NCI-H82 (cell line): ENCODE results near the gene UGT1A3.

Experiments
- DNase-seq: peaks from one replicate; lab custom pipeline; 2025; lab: John Stamatoyannopoulos, UW

Gene UGT1A3

DNA sequence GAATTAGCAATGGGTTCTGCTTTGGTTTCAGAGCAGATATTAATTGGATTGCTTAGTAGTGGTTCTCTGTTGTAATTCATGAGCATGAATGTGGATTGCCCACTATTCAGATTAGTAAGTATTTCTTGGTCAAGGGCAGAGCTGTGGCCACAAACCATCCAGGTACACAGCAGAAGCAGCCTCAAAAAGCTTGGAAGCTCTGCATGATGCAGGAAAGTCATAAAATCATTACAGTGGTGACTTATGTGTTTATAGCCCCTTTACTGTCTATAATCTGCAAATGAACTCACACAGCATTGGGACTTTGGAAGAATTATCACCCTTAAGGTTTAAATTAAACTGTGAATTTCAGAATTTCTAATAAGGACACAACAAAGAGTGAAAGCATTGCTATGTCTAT, 29.3 kb downstream of the UGT1A3 start:
- no peak for DNase-seq

DNA sequence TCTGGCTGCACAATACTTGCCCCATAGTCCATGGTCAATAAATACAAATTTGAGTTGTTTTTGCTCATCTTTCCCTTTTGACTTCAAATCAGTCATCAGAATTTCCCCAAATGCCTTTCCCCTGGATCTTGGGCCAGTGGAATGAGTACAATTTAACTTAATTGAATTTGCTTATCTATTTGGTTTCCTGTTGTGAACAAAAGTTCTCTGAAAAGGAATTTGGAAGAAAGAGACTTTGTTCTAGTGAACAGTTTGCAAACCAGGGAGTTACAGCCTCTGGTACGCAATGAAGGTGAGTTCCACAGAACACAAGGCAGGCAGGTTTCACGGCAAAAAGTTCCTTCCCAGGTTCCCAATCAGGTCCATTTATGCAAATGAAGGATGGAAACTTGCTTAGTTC, 30.0 kb downstream of the UGT1A3 start:
- DNase-seq: no peak

DNA sequence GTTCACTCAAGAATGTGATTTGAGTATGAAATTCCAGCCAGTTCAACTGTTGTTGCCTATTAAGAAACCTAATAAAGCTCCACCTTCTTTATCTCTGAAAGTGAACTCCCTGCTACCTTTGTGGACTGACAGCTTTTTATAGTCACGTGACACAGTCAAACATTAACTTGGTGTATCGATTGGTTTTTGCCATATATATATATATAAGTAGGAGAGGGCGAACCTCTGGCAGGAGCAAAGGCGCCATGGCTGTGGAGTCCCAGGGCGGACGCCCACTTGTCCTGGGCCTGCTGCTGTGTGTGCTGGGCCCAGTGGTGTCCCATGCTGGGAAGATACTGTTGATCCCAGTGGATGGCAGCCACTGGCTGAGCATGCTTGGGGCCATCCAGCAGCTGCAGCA, 31.2 kb downstream of the UGT1A3 start, which contains the start of gene UGT1A1:
Gene UGT1A1, plus strand, starts transcription at position 228 of the 400 bp plus-strand sequence. Its CDS starts 18 bp downstream, at position 246.
- DNase-seq: no peak

DNA sequence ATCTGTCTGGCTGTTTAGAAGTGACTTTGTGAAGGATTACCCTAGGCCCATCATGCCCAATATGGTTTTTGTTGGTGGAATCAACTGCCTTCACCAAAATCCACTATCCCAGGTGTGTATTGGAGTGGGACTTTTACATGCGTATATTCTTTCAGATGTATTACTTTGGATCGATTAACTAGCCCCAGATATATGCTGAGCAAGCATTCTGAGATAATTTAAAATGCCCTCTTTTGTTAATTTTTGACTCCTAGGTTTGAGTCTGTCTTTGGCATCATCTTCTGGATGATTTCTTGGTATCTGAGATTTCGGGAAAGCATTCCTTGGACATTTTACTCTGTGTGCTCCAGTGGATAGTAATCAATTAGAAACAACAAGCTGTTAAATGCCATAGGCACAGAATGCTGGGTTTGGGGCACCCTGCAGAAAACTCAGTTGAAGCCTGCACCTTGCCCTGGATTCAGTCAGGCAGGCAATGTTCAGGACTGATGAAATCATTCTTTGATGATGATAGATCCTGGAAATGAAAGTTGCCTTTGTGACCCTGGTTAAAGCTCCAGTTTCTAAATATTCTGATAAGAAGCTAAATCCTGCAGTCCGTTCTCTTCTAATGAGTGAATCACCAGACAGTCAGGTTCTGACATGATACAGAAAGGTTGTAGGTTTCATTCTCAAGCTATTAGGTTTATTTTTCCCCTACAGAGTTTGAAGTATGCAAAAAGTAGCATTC, 32.4 kb downstream of the UGT1A3 start:
- no peak for DNase-seq

DNA sequence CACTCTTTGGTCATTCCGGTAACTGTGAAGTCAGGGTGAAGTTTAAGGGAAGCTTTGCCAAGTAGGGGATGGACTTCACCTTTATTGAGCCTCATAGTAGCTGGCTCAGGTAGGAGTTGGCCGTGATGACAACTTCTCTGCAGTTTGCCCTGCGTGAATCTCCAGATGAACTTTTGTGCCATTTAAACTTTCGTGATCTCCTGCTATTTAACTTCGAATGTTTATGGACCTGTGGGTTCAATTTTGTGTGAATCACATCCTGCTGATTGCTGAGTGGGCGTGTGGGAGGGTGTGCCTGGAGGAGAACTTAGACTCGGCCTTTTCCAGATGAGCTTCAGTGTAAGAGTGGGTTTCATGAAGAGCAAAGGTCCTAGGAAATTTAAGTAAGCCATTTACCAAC, 35.4 kb downstream of the UGT1A3 start:
- DNase-seq: no peak

DNA sequence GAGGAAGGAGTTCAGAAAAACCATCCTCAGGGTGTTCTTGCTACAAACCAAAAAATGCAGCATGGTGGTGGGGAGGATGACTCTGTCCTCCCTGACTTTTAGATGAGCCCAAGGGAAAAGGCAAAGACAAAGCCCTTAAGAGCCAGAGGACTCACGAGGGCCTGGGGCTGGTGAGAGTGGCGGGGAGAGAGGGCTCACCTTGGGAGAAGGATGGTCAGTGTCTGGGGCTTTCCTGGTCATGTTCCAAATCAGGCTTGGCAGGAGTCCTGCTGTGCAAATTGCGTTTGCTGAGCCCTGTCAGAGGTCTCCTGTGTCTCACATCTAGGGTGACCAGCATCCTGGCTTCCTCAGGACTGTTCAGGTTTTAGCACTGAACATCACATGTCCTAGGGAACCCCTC, 35.9 kb downstream of the UGT1A3 start:
- no peak for DNase-seq

DNA sequence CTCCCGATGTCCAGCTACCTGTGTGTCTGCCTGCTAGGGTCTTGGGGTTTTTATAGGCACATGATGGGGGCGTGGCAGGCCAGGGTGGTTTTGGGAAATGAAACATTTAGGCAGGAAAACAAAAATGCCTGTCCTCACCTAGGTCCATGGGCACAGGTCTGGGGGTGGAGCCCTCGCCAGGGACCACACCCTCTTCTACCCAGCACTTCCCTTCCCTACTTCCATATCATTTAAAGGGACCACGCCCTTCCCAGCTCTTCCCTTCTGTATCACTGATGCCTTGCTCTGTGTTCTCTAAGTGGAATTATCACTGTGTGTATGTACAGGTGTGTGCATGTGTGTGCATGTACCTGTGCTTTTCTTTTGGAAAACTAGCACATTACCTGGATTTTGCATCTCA, 37.6 kb downstream of the UGT1A3 start:
- no peak for DNase-seq

DNA sequence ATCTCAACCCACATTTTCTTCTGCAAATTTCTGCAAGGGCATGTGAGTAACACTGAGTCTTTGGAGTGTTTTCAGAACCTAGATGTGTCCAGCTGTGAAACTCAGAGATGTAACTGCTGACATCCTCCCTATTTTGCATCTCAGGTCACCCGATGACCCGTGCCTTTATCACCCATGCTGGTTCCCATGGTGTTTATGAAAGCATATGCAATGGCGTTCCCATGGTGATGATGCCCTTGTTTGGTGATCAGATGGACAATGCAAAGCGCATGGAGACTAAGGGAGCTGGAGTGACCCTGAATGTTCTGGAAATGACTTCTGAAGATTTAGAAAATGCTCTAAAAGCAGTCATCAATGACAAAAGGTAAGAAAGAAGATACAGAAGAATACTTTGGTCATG, 39.2 kb downstream of the UGT1A3 start:
- DNase-seq: no peak

DNA sequence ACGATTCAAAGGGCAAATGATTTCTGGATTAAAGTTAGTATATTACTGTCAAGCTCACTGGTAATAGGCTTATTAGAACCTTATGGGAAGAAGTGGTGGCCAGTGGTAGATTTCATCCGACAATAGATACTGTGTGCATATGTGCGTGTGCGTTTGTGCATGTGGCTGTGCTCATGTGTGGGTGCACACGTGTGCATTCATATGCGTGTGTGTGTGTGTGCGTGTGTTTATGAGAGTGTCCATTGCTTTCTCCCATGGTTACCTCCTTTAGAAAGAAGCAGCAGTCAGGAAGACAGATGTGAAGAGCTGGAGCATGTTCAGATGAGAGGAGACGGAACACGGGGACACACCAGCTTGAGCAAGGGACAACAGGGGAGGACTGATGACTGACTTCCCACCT, 40.4 kb downstream of the UGT1A3 start:
- no peak for DNase-seq

DNA sequence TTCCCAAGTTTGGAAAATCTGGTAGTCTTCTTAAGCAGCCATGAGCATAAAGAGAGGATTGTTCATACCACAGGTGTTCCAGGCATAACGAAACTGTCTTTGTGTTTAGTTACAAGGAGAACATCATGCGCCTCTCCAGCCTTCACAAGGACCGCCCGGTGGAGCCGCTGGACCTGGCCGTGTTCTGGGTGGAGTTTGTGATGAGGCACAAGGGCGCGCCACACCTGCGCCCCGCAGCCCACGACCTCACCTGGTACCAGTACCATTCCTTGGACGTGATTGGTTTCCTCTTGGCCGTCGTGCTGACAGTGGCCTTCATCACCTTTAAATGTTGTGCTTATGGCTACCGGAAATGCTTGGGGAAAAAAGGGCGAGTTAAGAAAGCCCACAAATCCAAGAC, 43.3 kb downstream of the UGT1A3 start:
- DNase-seq: no peak

DNA sequence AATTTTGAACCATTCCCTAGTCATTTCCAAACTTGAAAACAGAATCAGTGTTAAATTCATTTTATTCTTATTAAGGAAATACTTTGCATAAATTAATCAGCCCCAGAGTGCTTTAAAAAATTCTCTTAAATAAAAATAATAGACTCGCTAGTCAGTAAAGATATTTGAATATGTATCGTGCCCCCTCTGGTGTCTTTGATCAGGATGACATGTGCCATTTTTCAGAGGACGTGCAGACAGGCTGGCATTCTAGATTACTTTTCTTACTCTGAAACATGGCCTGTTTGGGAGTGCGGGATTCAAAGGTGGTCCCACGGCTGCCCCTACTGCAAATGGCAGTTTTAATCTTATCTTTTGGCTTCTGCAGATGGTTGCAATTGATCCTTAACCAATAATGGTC, 43.7 kb downstream of the UGT1A3 start:
- DNase-seq: no peak

DNA sequence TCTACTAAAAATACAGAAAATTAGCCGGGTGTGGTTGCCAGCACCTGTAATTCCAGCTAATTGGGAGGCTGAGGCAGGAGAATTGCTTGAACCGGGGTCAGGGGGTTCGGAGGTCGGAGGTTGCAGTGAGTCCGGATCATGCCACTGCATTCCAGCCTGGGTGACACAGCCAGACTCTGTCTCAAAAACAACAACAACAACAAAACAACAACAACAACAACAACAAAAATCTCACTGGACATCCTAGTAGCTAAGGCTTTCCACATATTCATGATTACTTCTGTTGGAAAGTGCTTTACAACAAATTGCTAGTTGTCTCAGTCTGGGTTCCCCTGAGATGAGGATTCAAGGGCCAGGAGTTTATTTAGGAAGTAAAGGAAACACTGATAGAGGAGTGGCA, 45.0 kb downstream of the UGT1A3 start:
- DNase-seq: no peak

DNA sequence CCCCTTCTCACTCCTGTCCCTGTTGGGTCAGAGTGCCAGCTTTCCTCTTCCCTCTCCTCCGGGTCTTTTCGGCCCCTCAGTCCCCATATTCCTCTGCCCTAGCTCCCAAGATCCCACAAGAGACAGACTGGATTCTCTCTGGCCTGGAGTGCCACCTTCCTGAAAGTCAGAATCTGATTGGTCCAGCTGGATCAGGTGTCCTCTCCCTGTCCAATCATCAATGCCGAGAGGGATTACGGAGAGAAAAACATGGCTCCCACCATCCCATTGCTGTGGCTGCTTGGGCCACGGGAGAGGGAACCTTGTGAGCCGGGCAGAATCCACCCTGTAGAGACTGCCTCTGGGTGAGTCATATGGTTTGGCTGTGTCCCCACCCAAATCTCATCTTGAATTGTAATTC, 46.6 kb downstream of the UGT1A3 start:
- DNase-seq: no peak

DNA sequence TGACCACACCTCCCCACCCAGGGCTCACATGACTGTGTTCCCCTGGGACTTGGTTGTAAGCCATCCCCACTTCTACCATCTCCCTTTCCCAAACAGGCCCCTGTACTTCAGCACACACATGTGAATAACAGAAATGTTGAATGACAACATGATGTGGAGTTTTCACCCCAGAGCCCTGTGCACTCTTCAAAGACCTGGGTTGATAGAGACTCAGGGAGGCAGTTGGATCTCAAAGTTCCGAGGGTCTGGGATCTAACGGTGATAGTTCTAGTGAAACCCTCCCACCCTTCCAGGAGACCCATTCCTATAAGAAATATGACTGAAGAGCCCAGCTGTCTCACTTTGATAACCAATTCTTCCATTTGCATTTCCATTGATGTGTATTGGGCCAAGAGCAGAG, 49.2 kb downstream of the UGT1A3 start, which contains the start of gene MROH2A:
Gene MROH2A, plus strand, starts transcription at position 301 of the 400 bp plus-strand sequence. CDS start 1,029 bp downstream, outside the sequence.
- DNase-seq: no peak

DNA sequence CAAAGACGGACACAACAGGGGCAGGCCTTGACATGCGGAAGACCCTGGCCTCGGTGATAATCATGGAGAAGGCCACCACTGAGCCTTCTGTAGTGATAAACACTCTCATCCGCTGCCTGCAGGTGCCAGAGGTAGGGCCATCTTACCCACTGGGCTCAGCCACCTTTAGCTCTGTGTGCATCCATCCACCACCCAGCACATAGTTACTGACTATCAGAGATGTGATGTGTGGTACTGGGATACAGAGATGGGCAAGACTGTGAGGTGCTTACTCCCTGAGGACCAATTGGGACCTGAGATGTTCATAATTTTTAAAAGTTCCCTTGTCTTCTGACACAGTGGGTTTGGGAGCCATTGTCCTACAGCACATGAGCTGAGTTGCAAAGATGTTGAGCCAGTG, 50.9 kb downstream of the UGT1A3 start:
- DNase-seq: no peak

DNA sequence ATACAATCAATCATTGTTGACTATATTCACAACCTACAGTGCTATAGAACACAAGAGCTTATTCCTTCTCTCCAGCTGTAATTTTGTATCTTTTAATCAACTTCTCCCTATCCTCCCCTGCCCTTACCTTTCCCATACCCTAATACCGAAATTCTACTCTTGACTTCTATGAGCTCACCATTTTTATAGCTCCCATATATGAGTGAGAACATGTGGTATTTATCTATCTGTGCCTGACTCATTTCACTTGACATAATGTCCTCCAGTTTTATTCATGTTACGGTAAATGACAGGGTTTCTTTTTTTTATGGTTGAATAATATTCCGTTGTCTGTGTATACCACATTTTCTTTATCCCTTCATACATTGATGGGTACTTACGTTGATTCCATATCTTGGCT, 51.9 kb downstream of the UGT1A3 start:
- no peak for DNase-seq

DNA sequence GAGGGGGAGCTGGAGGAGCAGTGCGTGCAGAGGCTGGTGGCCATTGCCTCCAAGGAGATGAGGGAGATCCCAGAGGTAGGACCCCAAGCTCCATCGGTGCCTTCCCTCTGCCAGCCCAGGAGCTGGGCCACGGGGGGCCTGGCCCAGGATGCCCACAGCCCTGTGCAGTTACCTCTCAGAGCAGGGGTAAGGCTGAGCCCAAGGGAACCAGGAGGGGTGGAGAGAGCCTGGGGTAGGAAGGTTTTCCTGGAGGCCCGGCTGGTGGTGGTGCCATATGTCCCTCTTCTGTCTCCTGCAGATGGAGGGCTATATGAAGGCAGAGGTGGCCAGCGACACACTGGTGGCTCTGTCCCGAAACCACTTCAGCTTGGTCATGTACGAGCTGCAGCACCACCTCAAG, 60.7 kb downstream of the UGT1A3 start:
- no peak for DNase-seq

DNA sequence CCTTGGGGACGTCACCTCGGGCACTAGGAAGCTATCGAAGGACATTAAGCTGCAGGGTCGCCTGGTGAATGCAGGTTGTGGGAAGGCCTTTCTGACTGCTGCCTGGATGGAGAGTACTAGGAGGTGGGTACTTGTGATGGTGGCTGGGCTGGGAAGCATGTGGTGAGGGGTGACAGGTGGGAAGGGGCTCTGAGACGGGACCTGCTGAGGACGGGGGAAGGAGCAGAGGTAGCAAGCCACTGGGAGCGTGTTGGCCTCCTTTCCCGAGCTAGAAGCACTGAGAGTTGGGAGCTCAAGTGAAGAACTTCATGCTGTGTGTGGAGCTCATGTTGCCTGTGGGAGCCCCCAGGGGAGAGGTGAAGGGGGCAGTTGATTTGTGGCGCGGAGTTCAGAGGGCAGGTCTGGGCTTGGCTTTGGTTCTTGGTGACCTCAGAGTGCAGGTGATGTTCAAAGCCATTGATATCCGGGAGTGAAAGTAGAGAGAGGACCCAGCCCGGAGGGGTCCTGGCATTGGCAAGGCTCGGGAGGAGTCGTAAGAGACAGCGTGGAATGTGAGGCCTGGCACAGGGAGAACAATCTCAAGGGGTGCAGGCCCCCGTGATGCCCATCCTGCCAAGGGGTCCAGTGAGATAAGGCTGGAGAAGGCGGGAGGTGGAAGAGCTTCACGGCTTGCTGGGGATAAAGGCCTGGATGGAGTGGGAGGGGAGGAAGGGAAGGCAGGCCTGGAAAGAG, 62.5 kb downstream of the UGT1A3 start:
- DNase-seq: no peak

DNA sequence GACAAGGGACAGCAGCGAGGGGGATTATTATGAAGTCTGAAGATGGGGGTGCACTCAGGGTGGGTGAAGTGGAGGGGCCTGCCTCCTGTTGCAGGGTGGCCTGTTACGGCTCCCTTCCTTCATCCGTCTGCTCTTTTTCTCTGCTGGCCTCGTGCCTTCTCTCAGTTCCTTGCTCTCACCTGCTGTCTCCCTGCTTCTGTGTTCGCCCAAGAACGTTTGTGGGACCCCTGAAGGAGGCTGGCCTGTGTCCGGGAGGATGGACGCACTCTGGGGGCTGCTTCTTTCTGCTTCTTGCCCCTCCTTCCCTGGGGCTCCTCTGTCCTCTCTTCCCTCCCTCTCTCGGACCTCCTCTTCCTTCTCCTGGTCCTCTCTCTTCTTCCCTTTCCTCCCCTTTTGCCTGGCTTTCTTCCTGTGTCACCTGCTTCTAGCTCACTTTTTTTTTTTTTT, 63.1 kb downstream of the UGT1A3 start:
- no peak for DNase-seq

DNA sequence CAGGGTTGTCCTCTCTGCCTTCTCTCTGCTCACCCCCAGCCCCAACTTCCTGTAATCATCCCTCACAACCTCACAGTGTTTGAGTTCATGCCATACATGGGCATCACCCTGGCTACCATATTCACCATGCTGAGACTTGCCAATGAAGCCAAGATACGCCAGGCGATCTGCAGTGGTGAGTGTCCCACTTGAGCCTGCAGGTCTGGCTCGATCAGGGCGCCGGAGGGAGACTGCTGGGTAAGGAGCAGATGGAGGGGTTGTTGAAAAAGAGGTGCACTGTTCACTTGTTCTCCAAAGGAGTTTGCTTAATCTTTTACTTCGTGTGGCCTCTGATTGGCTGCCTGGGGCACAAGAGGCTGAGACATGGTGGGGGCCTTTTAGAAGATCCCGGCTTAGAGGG, 63.9 kb downstream of the UGT1A3 start:
- DNase-seq: no peak

DNA sequence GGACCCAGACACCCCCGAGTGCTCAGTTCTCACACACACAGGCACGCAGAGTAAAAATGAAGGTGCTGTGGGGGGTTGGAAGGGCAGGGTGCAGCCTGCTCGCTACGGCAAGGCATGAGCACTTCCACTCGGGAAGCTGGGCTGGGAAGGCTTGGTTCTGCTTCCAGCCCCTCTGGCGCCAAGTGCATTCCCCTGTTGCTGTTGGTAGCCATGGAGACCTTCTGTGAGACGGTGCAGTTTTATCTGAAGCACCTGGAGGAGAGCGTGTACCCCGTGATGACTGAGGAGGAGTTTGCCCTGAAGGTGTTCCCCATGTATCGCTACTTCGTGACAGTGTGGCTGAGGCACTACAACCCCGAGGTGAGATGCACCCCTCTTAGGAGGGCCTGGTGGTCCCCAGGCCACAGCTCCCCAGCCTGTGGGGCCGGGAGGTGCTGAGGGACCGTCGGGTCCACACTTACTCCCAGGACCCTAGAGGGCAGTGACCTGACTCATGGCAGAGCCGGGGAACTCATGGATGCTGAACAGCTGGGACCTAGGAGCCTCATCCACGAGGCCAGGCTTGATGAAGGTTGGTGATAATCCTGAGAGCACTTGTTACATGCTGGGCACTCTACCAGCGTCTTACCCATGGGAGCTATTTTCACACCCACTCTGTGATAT, 64.8 kb downstream of the UGT1A3 start:
- DNase-seq: no peak

DNA sequence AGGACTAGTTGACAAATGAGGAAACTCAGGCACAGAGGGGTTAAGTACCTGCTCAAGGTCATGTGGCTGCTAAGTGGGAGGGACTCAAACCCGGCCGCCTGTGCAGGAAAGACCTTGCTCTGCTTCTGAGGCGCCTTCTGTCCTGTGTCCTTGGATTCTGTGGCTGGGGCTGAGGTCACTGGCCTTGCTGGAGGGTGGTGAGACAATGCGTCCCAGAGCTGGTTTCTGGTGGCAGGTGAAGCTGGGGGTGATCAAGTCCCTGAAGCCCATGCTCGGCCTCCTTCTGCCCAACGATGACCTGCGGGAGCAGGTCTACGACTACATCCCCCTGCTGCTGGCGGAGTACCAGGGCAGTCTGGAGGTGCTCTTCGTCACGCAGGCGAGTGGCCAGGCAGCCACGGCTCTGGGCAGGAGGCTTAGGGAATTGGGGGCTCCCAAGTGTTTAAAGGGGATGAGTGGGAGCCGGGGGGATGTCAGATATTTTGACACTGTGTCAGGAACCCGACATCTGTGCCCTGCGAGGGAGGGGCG, 65.4 kb downstream of the UGT1A3 start:
- DNase-seq: no peak

DNA sequence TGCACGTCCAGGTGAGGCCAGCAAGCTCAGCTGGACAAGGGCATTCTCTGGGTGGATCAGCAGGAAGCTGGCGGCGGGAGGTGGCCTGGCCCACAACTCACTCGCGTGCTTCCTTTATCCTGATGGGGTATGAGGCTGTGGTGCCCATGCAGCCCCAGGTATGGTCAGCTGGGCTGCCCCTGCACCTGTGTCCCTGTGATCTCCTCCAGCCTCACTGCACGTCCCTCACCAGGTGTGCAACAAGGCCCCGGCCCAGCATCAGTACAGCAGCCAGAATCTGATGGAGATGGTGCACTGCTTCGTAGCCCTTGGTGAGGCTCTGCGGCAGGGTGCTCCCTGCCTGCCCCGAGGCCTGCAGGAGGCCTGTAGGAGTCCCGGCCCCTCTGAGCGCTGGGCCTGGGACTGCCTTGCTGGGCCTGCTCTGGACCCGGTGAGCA, 66.9 kb downstream of the UGT1A3 start:
- no peak for DNase-seq
